ENCODE measurements around the gene ANKS1A. TPM values are rescaled to one million over a fixed set of nuclear protein-coding genes. Genes with fewer than 3 reads are reported as not detected.

ANKS1A gene
- total RNA-seq, 1 experiment from 2014 or later = 24.0 TPM

DNA sequence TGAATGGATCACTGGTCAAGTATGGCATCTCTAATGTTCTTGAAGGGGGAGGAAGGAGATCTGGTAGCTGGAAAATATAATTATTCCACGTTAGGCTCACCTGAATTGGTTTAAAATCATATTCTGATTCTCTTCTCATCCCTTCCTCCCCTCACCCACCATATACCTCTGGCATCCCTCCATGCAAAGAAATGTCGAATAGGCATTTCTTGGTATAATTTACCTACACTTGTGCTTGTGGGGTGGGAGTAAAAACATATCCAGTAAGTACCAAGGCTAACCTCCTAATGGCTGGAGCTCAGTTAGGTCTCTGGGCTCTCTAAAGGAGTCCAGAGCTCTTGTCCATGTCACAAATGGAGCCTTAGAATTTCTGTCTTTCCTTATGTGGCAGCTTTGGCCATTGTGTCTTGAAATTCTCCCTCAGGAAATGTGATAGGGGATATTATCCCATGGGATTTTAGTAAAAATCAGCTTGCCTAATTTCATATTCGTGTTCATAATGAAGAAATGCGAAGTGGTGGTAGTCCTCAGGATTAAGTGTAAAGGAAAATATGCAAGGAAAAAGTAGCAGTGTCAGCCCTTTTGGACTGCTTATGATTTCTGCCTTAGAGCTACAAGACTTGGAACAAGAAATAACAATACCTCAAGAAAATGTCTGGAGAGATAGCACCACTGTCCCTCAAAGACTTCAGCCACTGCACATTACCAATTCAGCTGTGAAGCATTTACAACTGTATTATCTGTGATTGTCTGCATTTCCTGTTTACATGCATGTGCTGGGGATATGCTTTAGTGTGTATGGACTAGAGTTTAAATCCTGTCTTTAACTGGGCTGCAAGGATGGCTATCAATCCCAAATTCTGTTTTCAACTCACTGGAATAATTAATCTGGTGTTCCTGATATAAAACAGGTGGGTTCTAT is 13.5 kb upstream of the ANKS1A start:
- H3K9me3 Mint-ChIP-seq (ENCODE audit: unreplicated experiment) = no peaks in the 10 kb centered on the region
- TF ChIP-seq, protein P1, sequence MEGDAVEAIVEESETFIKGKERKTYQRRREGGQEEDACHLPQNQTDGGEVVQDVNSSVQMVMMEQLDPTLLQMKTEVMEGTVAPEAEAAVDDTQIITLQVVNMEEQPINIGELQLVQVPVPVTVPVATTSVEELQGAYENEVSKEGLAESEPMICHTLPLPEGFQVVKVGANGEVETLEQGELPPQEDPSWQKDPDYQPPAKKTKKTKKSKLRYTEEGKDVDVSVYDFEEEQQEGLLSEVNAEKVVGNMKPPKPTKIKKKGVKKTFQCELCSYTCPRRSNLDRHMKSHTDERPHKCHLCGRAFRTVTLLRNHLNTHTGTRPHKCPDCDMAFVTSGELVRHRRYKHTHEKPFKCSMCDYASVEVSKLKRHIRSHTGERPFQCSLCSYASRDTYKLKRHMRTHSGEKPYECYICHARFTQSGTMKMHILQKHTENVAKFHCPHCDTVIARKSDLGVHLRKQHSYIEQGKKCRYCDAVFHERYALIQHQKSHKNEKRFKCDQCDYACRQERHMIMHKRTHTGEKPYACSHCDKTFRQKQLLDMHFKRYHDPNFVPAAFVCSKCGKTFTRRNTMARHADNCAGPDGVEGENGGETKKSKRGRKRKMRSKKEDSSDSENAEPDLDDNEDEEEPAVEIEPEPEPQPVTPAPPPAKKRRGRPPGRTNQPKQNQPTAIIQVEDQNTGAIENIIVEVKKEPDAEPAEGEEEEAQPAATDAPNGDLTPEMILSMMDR (IDR thresholded peaks at IDR 0.05; ENCODE audit: insufficient read depth in 1 of 2, low read depth in 1 of 2, low read length in 1 of 2, severe bottlenecking in 1 of 2, unreplicated experiment in 1 of 2) = no peak
- BruUV-seq (replicated peaks) = TSS peak; percentile 1
- no peaks in the 10 kb centered on the region for H3K4me1 Mint-ChIP-seq (ENCODE audit: low read depth, unreplicated experiment)
- ChIA-PET POLR2A (interaction anchor here (0.5 kb wide), 1 partner anchor 24 kb away, joined by 3 read pairs; no protein-coding TSS in a partner anchor), CTCF (no interaction called here)
- Histone ChIP-seq H3K27me3 (replicated peaks; ENCODE audit: control insufficient read depth, insufficient read depth, low read length) (no peaks in the 10 kb centered on the region), H3K36me3 (ENCODE audit: control insufficient read depth, insufficient read depth, low read length) (peaks cover 6% of the 10 kb centered on the region; the same call in 1 of the 2 replicates), H3K9me3 (no peaks in the 10 kb centered on the region), H3K4me1 (no peaks in the 10 kb centered on the region), H3K4me3 (ENCODE audit: low read depth, low read length) (no peak overlapping the region)
- intact Hi-C loops (cut with micrococcal nuclease; ENCODE audit: unreplicated experiment) = loop anchor here (1.0 kb wide), 1 partner anchor 44 kb away; no protein-coding TSS in a partner anchor
- H3K27me3 Mint-ChIP-seq (ENCODE audit: insufficient read depth, unreplicated experiment) = no peaks in the 10 kb centered on the region
- no peak overlapping the region for H3K4me3 Mint-ChIP-seq (ENCODE audit: unreplicated experiment)
- peaks cover 75% of the 10 kb centered on the region for H3K36me3 Mint-ChIP-seq (ENCODE audit: insufficient read depth, unreplicated experiment)
- no peak overlapping the region for H3K27ac Mint-ChIP-seq (ENCODE audit: unreplicated experiment)
- DNase-seq = no peak

DNA sequence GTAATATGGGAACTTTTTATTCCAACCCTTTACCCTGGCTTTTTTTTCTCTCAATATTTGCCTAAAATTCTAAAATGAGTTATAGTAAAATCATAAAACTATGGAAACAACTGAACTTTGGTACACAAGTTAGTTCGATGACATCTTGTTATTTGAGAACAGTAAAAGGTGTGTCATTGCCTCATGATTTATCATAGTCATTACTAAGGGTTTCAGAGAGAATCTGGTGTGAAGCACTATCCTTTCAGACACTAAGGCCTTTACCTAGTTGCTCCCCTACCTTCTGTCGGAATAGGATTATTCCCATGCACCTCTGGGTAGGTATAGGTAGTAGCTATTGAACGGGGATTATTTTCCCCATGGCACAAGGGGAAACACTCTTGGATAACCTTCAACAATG is 12.6 kb upstream of the ANKS1A start:
- no peak overlapping the region for H3K27ac Mint-ChIP-seq (ENCODE audit: unreplicated experiment)
- no peaks in the 10 kb centered on the region for H3K27me3 Mint-ChIP-seq (ENCODE audit: insufficient read depth, unreplicated experiment)
- intact Hi-C loops (cut with micrococcal nuclease; ENCODE audit: unreplicated experiment) = no loop called here
- TF ChIP-seq, protein P1 (IDR thresholded peaks at IDR 0.05; ENCODE audit: insufficient read depth in 1 of 2, low read depth in 1 of 2, low read length in 1 of 2, severe bottlenecking in 1 of 2, unreplicated experiment in 1 of 2) = no peak
- Histone ChIP-seq H3K27me3 (replicated peaks; ENCODE audit: control insufficient read depth, insufficient read depth, low read length) (no peaks in the 10 kb centered on the region), H3K4me1 (no peaks in the 10 kb centered on the region), H3K4me3 (ENCODE audit: low read depth, low read length) (no peak overlapping the region), H3K9me3 (no peaks in the 10 kb centered on the region), H3K36me3 (ENCODE audit: control insufficient read depth, insufficient read depth, low read length) (no peaks in the 10 kb centered on the region)
- ChIA-PET CTCF (no interaction called here), POLR2A (no interaction called here)
- no peaks in the 10 kb centered on the region for H3K4me1 Mint-ChIP-seq (ENCODE audit: low read depth, unreplicated experiment)
- peaks cover 66% of the 10 kb centered on the region for H3K36me3 Mint-ChIP-seq (ENCODE audit: insufficient read depth, unreplicated experiment)
- H3K4me3 Mint-ChIP-seq (ENCODE audit: unreplicated experiment) = no peak overlapping the region
- no TSS peak for BruUV-seq (replicated peaks)
- DNase-seq = no peak
- no peaks in the 10 kb centered on the region for H3K9me3 Mint-ChIP-seq (ENCODE audit: unreplicated experiment)

- H3K36me3 Mint-ChIP-seq (ENCODE audit: insufficient read depth, unreplicated experiment) = peaks cover 58% of the 10 kb centered on the region
- no peaks in the 10 kb centered on the region for H3K27me3 ChIP-seq (replicated peaks; ENCODE audit: control insufficient read depth, insufficient read depth, low read length)
- TF ChIP-seq, protein P1 (IDR thresholded peaks at IDR 0.05; ENCODE audit: insufficient read depth in 1 of 2, low read depth in 1 of 2, low read length in 1 of 2, severe bottlenecking in 1 of 2, unreplicated experiment in 1 of 2) = no peak
- H3K4me1 ChIP-seq = no peaks in the 10 kb centered on the region
- H3K4me1 Mint-ChIP-seq (ENCODE audit: low read depth, unreplicated experiment) = no peaks in the 10 kb centered on the region
- H3K9me3 Mint-ChIP-seq (ENCODE audit: unreplicated experiment) = no peaks in the 10 kb centered on the region
- H3K4me3 ChIP-seq (ENCODE audit: low read depth, low read length) = no peak overlapping the region
- ChIA-PET POLR2A (no interaction called here), CTCF (no interaction called here)
- DNase-seq = no peak
- no peaks in the 10 kb centered on the region for H3K36me3 ChIP-seq (ENCODE audit: control insufficient read depth, insufficient read depth, low read length)
- no peaks in the 10 kb centered on the region for H3K9me3 ChIP-seq
- H3K27ac Mint-ChIP-seq (ENCODE audit: unreplicated experiment) = no peak overlapping the region
- H3K27me3 Mint-ChIP-seq (ENCODE audit: insufficient read depth, unreplicated experiment) = no peaks in the 10 kb centered on the region
- intact Hi-C loops (cut with micrococcal nuclease; ENCODE audit: unreplicated experiment) = no loop called here
- BruUV-seq (replicated peaks) = no TSS peak
- no peak overlapping the region for H3K4me3 Mint-ChIP-seq (ENCODE audit: unreplicated experiment)
These were observed 11.8 kb upstream of the ANKS1A start for GRCh38 chr6:34877259-34877658.
